Left cardiac atrium (tissue), 4 donors: ENCODE measurements around the gene IER3IP1. TPM values are rescaled to one million over a fixed set of nuclear protein-coding genes. Genes with fewer than 3 reads are reported as not detected.

Experiments
- ATAC-seq, 2 donors: fragments of 200-7000 bp; cut with Tn5 transposase; one replicate each; pipeline ENCODE4 v1.9.1; 2020; ENCODE audit warnings: mild to moderate bottlenecking in 2 of 2, moderate library complexity in 2 of 2
- DNase-seq: peaks from one replicate; pipeline ENCODE4 v3.0.0-alpha.2; 2020
- intact Hi-C, 2 donors: fragments of 100-400 bp; cut with DNase I; formaldehyde crosslinking; loops; one replicate each; pipeline versions ENCODE4 v1.14.1 to v1.15.1; 2022 to 2023
- total RNA-seq, 2 donors: library from RNA; stranded (reverse); fragmentation: NEBNext Ultra II Directional; extraction: Animal tissue kit (Norgen Biotek cat#: 25700); gene quantifications; one replicate each; pipeline ENCODE4 v1.2.1, GENCODE V29; 2021
- donor health status: DM: no; HTN: yes; CAD: no.
- donor health status: DM: no; HTN: yes; CAD: no; lungs with severe emphysema.
- donor health status: DM: yes; HTN: yes; CAD: no.
- donor health status: Dilated cardiomyopathy.

The IER3IP1 gene
- total RNA-seq, 2 donors from 2014 or later = 9.9 to 13.7 TPM

GRCh38 chr18:47110492-47111274 is 65.5 kb downstream of the IER3IP1 start:
- DNase-seq = no peak
- no peak for ATAC-seq
- intact Hi-C loops = no loop called here

GRCh38 chr18:47109720-47110119 is 66.4 kb downstream of the IER3IP1 start:
- ATAC-seq = no peak
- intact Hi-C loops = no loop called here
- DNase-seq = no peak

DNA sequence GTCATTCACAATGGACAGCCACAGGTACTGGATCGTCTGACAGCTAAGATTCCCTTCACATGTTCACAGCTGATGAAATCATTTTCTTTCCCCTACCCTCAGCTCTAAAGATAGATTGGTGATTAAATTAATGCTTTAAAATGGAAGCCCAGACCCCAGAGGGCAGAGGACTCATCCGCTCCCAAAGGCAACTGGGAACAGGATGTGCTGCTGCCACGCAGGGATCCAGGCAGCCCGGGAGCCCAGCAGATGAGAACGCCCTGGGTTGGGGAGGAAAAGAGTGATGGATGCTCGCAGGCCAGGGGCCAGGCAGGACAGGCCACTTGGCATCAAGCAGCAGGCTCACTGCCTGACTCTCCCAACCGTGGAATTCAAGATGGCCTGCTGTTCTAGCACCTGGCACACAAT is 67.2 kb downstream of the IER3IP1 start:
- intact Hi-C loops = no loop called here
- no peak for ATAC-seq
- DNase-seq = no peak

DNA sequence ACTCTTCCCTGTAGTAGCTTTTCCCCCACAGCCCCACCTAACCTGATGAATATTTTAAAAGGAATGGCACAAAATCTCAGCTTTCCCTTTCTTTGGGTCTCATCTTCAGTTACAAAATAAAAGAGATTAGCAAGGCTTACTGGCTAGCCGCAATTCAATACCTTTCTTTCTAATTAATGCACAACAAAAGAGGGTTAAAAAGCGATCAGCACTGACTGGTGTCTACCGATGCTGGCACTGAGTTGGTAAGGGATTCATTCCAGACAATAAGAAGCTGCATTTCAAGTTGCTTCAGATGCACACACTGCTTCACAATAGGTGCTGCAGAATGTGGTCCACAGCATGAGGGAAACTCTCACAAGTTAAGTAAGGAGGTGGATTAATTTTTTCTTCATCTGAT is 67.8 kb downstream of the IER3IP1 start:
- DNase-seq = no peak
- intact Hi-C loops = no loop called here
- no peak for ATAC-seq

Other genes starting within 250 kb of the IER3IP1 start
- not detected for gene ELOA2, start 140.7 kb downstream of the IER3IP1 start, total RNA-seq
- 10 to 100 TPM; 37.6 to 40.6 TPM for gene HDHD2, start 25.9 kb downstream of the IER3IP1 start, total RNA-seq
- not detected for gene SKOR2, start 75.3 kb upstream of the IER3IP1 start, total RNA-seq